Tibial nerve (tissue), 4 donors: Measurements from ENCODE around the gene DNASE1L1. TPM values are rescaled to one million over a fixed set of nuclear protein-coding genes. Genes with fewer than 3 reads are reported as not detected.

Experiments used
- DNase-seq, 2 donors: peaks; one replicate each; pipeline ENCODE4 v3.0.0-alpha.2; 2019; ENCODE audit warnings: low spot score in 2 of 2
- H3K27ac ChIP-seq, 4 donors: fragments of 200-600 bp; sonication (generic) in 3 of 4; one replicate each; pipeline ENCODE4 v1.5.1; 2017 to 2019; ENCODE audit warnings: mild to moderate bottlenecking in 1 of 4
- H3K27me3 ChIP-seq, 2 donors: fragments of 200-600 bp; sonication (generic) in 1 of 2; one replicate each; pipeline versions ENCODE4 v1.5.1 to v1.6.0; 2017 to 2019
- H3K36me3 ChIP-seq, 3 donors: fragments of 200-600 bp; sonication (generic); one replicate each; pipeline ENCODE4 v1.5.1; 2018 to 2019
- H3K4me1 ChIP-seq, 4 donors: fragments of 200-600 bp; sonication (generic) in 3 of 4; one replicate each; pipeline ENCODE4 v1.5.1; 2017 to 2019
- H3K4me3 ChIP-seq, 4 donors: fragments of 200-600 bp; sonication (generic) in 3 of 4; one replicate each; pipeline ENCODE4 v1.5.1; 2017 to 2019; ENCODE audit warnings: mild to moderate bottlenecking in 1 of 4, moderate library complexity in 1 of 4
- H3K9me3 ChIP-seq, 4 donors: fragments of 200-600 bp; sonication (generic) in 3 of 4; one replicate each; pipeline ENCODE4 v1.5.1; 2017 to 2019
- EP300 ChIP-seq, 2 donors: sonication (generic); formaldehyde crosslinking; IDR thresholded peaks; one replicate each; pipeline ENCODE4 v1.6.1; 2017; ENCODE audit warnings: antibody characterized with exemption in 2 of 2, mild to moderate bottlenecking in 1 of 2
- POLR2A ChIP-seq, 2 donors: fragments of 450-650 bp; IDR thresholded peaks; one replicate each; pipeline ENCODE4 v1.6.1; 2017; ENCODE audit warnings: antibody characterized with exemption in 2 of 2, mild to moderate bottlenecking in 2 of 2, moderate library complexity in 2 of 2
- WGBS, 2 donors: methylation state at CpG; one replicate each; pipeline ENCODE4 v1.1.5; 2018; 5-methylcytosine and 5-hydroxymethylcytosine counted together
- total RNA-seq, 4 donors: library from RNA; depleted of rRNA; stranded (reverse); fragments of >200 nt; gene quantifications; one replicate each; pipeline ENCODE4 v1.1.0, GENCODE V29; 2016
- TF ChIP-seq, protein P1 (sequence below), 5 experiments: fragments of 200-600 bp in 3 of 5; fragments of 450-650 bp in 2 of 5; sonication (generic) in 3 of 5; IDR thresholded peaks; one replicate each; pipeline ENCODE4 v1.5.1; 2016 to 2019; ENCODE audit warnings: antibody characterized with exemption in 5 of 5, mild to moderate bottlenecking in 3 of 5, moderate library complexity in 2 of 5

DNASE1L1 gene
- total RNA-seq, 4 donors from 2014 or later = 21.4 to 36.0 (median 28.6) TPM

DNA sequence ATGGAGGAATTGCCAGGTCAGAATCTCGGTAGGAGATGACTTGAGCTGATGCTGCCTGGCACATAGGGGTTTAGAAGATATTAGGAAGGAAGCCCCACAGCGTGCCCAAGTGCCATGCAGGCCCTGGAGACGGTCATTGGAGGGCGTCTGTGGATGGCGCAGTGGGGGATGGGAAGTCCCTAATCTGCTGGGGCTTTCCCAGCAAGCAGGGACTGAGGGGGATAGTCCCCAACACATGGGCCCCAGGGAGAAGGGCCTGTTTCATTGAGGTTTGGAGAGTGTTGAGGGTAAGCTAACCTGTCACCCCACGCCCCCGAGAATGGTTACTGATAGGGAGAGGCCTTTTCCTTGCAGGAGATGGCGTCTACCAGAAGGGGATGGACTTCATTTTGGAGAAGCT lies 10.1 kb upstream of the DNASE1L1 start:
- H3K36me3 ChIP-seq = peaks cover 0 to 20% (median 2%) of the 10 kb centered on the region in 3 donors
- DNase-seq = no peak
- H3K27ac ChIP-seq = peak overlapping the region in 1 of 4 donors; percentile 63
- WGBS, 2 donors = 85 to 90% methylated on average over 5 to 8 of the region's 8 CpGs
- TF ChIP-seq, protein P1, sequence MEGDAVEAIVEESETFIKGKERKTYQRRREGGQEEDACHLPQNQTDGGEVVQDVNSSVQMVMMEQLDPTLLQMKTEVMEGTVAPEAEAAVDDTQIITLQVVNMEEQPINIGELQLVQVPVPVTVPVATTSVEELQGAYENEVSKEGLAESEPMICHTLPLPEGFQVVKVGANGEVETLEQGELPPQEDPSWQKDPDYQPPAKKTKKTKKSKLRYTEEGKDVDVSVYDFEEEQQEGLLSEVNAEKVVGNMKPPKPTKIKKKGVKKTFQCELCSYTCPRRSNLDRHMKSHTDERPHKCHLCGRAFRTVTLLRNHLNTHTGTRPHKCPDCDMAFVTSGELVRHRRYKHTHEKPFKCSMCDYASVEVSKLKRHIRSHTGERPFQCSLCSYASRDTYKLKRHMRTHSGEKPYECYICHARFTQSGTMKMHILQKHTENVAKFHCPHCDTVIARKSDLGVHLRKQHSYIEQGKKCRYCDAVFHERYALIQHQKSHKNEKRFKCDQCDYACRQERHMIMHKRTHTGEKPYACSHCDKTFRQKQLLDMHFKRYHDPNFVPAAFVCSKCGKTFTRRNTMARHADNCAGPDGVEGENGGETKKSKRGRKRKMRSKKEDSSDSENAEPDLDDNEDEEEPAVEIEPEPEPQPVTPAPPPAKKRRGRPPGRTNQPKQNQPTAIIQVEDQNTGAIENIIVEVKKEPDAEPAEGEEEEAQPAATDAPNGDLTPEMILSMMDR (IDR thresholded peaks at IDR 0.05) = no peak
- TF ChIP-seq EP300 (IDR thresholded peaks at IDR 0.05) = no peak
- TF ChIP-seq POLR2A (IDR thresholded peaks at IDR 0.05) = no peak
- no peak overlapping the region for H3K4me3 ChIP-seq
- no peaks in the 10 kb centered on the region for H3K27me3 ChIP-seq
- H3K9me3 ChIP-seq = no peaks in the 10 kb centered on the region
- H3K4me1 ChIP-seq = no peaks in the 10 kb centered on the region

DNA sequence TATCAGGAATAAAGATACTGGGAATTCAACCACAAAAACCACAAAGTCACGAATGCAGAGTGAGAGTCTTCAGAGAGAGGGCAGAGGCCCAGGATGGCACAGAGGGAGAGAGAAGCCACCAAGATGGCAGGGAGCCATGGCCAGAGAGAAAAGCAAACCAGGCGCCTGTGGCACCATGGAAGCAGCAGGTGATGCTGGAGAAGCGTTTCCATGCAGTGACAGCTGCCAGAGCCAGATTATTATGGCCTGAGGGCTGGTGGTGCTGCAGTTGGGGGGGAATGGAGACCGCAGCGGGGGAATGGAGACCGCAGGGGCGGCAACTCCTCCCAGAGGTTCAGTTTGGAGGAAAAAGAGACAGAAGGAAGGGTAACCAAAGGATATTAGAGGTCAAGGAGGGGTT lies 8.1 kb upstream of the DNASE1L1 start:
- peaks cover 0 to 29% (median 2%) of the 10 kb centered on the region in 3 donors for H3K36me3 ChIP-seq
- no peak for DNase-seq
- TF ChIP-seq, protein P1 (IDR thresholded peaks at IDR 0.05) = no peak
- TF ChIP-seq EP300 (IDR thresholded peaks at IDR 0.05) (no peak), POLR2A (IDR thresholded peaks at IDR 0.05) (no peak)
- H3K27ac ChIP-seq = no peak overlapping the region
- peaks cover 0 to 11% (median 0%) of the 10 kb centered on the region in 4 donors for H3K4me1 ChIP-seq
- no peaks in the 10 kb centered on the region for H3K27me3 ChIP-seq
- no peak overlapping the region for H3K4me3 ChIP-seq
- no peaks in the 10 kb centered on the region for H3K9me3 ChIP-seq
- WGBS, 2 donors = 58 to 70% methylated on average over 7 of the region's 7 CpGs

DNA sequence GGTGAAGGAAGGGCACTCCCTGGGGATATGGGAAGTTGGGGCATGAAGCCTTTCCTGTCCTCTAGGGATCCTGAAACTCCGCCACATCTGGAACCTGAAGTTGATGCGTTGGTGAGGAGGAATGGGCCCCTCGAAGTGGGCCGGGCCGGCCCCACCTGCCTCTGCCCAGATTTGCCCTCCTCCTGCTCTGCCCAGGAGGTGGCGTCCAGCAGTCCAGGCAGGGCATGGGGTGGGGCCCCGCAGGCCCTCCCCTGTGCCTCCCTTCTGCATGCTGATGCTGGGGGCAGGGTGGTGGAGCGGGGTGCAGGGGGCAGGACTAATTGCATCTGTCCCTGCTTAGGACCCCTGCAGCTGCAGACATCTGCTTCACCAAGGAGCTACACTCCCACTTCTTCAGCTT lies 4.1 kb upstream of the DNASE1L1 start:
- H3K4me1 ChIP-seq = peaks cover 0 to 23% (median 0%) of the 10 kb centered on the region in 4 donors
- H3K27me3 ChIP-seq = no peaks in the 10 kb centered on the region
- TF ChIP-seq, protein P1 (IDR thresholded peaks at IDR 0.05) = no peak
- TF ChIP-seq EP300 (IDR thresholded peaks at IDR 0.05) = no peak
- TF ChIP-seq POLR2A (IDR thresholded peaks at IDR 0.05) = no peak
- 81% methylated on average over 8 of the region's 8 CpGs; no CpG with 5 or more reads in 1 of the 2 donors for WGBS, 2 donors
- H3K36me3 ChIP-seq = peaks cover 0 to 9% (median 0%) of the 10 kb centered on the region in 3 donors
- H3K9me3 ChIP-seq = no peaks in the 10 kb centered on the region
- H3K27ac ChIP-seq = peak overlapping the region in 1 of 4 donors; percentile 97
- H3K4me3 ChIP-seq = no peak overlapping the region
- no peak for DNase-seq

DNA sequence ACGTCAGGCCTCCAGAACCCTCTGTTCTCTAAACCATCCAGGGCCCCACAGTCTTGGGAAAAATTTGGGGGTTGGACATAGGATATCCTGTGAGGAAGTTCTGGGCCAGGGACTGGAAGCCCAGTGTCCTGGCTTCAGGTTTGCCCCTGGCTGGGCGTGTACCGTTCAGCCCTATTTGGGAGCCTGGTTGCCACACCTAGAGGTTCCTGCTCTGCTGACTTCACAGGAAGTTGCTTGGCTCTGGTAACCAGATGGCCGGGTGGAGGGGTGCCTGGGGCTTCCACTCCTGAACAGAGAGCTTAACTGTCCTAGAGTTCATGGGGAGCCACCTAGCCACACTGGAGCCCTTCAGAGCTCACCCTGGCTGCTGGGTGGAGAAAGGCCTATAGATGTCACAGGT lies 3.4 kb upstream of the DNASE1L1 start:
- Histone ChIP-seq H3K27ac (peak overlapping the region; percentile 90 to 97 (median 94)), H3K36me3 (peaks cover 0 to 9% (median 0%) of the 10 kb centered on the region in 3 donors), H3K9me3 (no peaks in the 10 kb centered on the region), H3K4me3 (peak overlapping the region; percentile 55 to 89 (median 68)), H3K4me1 (peaks cover 0 to 26% (median 0%) of the 10 kb centered on the region in 4 donors), H3K27me3 (no peaks in the 10 kb centered on the region)
- TF ChIP-seq POLR2A (IDR thresholded peaks at IDR 0.05) = no peak
- TF ChIP-seq EP300 (IDR thresholded peaks at IDR 0.05) = no peak
- TF ChIP-seq, protein P1 (IDR thresholded peaks at IDR 0.05) = no peak
- 65% methylated on average over 4 of the region's 4 CpGs; no CpG with 5 or more reads in 1 of the 2 donors for WGBS, 2 donors
- no peak for DNase-seq

DNA sequence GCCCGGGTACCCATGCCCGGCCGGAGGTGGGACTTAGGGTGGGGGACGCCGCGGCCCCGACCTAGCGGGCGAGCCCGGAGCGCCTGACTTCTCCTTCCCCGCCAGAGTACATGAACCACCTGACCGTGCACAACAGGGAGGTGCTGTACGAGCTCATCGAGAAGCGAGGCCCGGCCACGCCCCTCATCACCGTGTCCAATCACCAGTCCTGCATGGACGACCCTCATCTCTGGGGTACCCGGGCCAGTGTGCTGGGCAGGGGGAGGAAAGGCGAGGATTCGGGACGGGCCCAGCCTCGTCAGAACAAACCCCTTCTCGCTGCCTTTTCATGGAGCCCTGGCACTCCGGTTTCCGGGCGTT lies 2.9 kb upstream of the DNASE1L1 start:
- peak overlapping the region; percentile 90 to 97 (median 94) for H3K27ac ChIP-seq

More for the DNA sequence above, 2.9 kb upstream of the DNASE1L1 start:
- no peaks in the 10 kb centered on the region for H3K9me3 ChIP-seq
- peak; percentile 42 to 60 for DNase-seq
- peaks cover 0 to 26% (median 0%) of the 10 kb centered on the region in 4 donors for H3K4me1 ChIP-seq
- WGBS, 2 donors = 50% methylated on average over 11 of the region's 29 CpGs; no CpG with 5 or more reads in 1 of the 2 donors
- H3K4me3 ChIP-seq = peak overlapping the region; percentile 55 to 89 (median 68)
- TF ChIP-seq, protein P1 (IDR thresholded peaks at IDR 0.05) = no peak
- no peak for TF ChIP-seq POLR2A (IDR thresholded peaks at IDR 0.05)
- TF ChIP-seq EP300 (IDR thresholded peaks at IDR 0.05) = no peak
- no peaks in the 10 kb centered on the region for H3K27me3 ChIP-seq
- peaks cover 0 to 9% (median 0%) of the 10 kb centered on the region in 3 donors for H3K36me3 ChIP-seq
